HG02870 (cell line): Measurements from ENCODE around the gene NMRK1.

Source experiments
- ATAC-seq: cut with Tn5 transposase; IDR thresholded peaks from one replicate; pipeline ENCODE4 v1.9.1; 2021; ENCODE audit warnings: mild to moderate bottlenecking, moderate library complexity; ENCODE audit not compliant: unreplicated experiment

NMRK1 gene

GRCh38 chr9:75102177-75102790, 14.3 kb upstream of the NMRK1 start:
- ATAC-seq: no peak

GRCh38 chr9:75101004-75101588, 13.1 kb upstream of the NMRK1 start:
- ATAC-seq: no peak

DNA sequence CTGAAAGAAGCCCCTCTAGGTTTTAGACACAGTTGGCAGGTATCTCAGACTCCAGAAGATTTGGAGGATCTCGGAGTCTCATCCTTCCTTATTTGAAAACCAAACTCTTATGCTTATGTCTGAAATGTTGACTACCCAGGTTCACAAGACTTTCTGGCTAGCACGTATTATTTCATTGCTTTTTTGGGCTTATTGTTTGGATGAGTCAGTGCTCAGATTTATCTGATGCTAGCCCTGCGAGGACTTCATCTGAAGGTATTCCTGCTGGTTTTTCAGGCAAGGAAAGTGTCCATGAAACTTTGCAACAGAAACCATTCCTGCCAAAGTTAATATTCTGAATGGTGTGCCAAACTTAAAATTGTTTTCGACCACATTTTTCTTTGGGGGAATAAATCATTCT, 8.8 kb upstream of the NMRK1 start:
- ATAC-seq: no peak

DNA sequence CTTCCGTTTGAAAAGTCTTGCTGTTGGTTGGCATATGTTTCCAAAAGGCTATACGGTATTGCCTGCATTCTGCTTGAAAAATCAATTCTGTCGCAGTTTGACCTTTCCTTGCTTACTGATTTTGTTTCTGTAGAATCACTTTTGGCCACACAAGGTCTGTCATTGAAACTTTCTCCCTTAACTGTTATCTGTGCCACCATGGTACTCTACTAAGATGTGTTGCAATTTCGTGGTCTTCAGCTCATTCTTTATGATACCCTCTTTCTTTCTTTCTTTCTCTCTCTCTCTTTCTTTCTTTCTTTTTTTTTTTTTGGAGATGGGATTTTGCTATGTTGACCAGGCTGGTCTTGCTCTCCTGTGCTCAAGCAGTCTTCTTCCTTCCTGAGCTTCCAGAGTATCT, 4.8 kb upstream of the NMRK1 start:
- no peak for ATAC-seq

GRCh38 chr9:75090579-75090978, 2.6 kb upstream of the NMRK1 start:
- ATAC-seq: no peak

- no peak for ATAC-seq
Measured at GRCh38 chr9:75089373-75089766, 1.4 kb upstream of the NMRK1 start.

GRCh38 chr9:75088646-75089372, 854 bp upstream of the NMRK1 start:
- peak; percentile 33 for ATAC-seq

DNA sequence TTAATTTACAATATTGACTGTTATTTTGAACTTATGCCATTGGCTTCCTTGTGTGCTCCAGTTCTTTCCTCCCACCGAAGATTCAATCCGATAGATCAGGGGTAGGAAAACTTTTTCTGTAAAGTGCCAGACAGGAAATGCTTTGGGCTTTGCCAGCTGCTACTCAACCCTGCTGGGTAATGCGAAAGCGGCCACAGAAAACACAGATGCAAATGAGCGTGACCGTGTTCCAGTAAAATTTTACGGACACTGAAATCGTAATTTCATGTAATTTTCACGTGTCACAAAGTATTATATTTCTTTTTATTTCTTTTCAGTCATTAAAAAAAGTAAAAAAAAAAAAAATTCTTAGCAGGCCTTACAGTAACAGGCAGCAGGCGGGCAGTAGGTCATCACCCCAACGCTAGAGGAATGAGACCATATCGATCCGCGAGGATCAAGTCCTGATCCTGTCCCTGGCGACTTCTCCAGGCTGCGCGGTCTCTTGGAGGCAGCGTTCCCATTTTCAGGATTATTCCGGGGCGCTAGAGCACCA, 599 bp downstream of the NMRK1 start:
- ATAC-seq: peak; percentile 19

DNA sequence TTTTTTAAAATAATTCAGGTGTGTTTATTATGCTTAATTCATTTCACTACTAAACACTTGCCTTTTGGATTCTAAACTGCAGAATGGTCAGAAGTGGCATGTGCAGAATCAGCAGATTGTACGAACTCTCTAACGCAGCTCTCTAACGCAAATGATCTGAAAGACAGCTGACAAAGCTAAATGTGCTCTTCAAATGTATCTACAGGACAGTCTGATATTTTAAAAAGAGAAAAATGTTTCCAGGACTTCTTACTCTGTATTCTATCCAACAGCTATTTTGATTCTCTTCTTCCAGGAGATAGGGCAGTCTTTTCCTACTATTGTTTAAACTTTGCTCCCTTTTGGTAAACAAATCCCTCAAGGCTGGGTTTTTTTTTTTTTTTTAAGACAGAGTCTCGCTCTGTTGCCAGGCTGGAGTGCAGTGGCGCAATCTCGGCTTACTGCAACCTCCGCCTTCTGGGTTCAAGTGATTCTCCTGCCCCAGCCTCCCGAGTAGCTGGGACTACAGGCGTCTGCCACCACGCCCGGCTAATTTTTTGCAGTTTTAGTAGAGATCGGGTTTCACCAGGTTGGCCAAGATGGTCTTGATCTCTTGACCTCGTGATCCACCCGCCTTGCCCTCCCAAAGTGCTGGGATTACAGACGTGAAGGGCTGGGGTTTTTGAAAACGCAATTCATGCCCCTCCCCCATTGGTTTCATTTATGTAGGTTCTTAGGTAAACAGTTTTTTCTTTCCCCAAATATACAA, 1.2 kb downstream of the NMRK1 start:
- ATAC-seq: no peak

DNA sequence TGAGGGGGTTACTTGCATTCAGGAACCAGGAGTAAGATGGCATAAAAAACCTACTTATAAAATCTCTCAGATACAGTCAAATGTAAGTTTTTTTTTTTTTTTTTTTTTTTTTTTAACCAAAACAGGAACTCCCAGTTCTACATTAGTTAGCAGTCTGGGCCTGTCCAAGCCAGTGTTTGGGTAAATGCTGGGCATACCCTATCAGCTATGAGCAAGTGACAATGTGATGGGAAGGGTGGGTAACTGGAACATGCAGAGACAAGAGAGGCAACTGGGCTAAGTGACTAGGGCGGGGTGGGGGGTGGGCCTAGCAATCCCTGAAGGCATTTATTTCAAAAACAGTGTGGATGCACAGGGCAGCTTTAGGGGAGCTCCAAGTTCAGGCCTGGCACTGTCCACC, 2.3 kb downstream of the NMRK1 start:
- no peak for ATAC-seq

DNA sequence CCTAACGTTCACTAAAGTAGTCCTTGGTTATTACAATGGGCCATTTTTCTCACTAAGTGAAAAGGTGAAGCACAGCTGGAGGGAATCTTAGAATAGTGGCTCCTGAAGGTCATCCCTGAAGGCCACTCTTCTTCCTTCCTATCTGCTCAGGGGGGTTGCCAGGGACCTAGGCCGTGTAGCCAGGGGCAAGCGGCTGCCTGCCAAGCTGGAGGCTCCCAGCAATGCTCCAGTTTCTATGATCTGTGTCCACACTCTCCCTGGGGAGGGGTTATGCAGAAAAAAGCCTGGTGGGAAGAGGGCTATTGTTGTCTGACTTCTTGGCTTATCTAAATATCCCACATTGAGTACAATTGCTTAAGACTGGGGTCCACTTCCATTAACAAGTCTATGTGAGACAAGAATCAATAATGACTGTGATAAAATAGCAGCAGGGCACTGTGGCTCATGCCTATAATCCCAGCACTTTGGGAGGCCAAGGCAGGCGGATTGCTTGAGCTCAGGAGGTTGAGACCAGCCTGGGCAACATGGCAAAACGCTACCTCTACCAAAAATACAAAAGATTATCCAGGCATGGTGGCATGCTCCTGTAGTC, 3.8 kb downstream of the NMRK1 start:
- no peak for ATAC-seq

GRCh38 chr9:75083188-75083970, 4.6 kb downstream of the NMRK1 start:
- ATAC-seq: no peak

DNA sequence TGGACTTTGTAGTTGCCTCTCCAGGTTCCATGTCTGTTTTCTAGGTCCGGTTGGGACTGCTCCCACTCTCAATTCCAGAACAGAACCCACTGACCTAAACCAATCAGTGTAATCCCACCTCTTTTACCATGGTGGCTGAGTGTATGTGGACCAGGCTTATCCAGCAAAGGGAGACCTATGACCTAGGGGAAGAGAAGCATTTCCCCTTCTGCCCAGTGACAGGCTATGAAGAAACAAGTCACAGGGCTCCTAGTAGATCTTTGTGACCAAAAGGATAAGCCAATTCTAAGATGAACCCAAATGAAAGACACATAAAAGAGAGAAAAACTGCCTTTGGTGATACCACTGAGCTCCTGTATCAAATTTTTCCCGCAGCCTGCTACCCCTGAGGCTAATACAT, 6.3 kb downstream of the NMRK1 start:
- ATAC-seq: no peak

DNA sequence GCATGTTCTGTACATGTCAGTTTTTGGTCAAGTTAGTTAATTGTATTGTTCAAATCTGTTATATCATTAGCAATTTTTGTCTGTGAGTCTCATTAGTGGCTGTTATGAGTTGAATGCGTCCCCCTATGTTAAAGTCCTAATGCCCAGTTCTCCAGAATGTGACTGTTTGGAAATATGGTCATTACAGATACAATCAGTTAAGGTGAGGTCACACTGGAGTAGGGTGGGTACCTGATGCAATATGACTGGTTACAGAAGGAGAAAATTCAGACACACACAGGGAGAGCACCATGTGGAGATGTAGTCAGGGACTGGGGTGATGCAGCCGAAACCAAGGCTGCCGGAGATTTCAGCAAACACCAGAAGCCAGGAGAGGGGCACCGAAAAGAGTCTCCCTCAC, 15.1 kb downstream of the NMRK1 start:
- no peak for ATAC-seq

DNA sequence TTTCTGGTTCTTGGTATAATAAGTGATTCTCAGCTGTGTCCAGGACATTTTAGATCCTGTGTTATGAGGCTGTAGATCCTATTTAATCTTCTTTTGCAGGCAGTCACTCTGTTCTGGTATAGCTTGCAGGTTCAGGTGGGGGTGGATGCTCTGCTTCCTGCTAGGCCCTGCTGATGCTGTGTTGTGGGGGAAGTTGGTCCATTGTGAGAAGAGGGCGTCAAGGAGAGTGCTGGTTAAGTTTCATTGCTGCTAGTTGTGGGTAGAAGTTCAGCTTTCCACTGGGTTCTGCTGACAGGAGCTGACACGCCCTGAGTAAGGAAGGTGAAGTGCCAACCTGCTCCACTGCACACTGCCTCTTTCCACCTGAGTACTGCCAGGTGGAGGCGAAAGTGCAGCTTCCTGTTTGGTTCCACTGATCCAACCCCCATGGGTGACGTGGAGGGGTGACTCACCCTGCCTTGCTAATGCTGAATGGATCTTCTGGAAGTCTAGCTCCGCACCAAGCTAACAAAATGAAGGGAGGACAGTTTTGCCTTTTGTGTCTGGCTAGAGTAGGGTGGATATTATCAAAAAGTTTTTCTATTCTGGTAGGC, 16.3 kb downstream of the NMRK1 start:
- ATAC-seq: peak; percentile 82

GRCh38 chr9:75069171-75069570, 18.8 kb downstream of the NMRK1 start:
- no peak for ATAC-seq

DNA sequence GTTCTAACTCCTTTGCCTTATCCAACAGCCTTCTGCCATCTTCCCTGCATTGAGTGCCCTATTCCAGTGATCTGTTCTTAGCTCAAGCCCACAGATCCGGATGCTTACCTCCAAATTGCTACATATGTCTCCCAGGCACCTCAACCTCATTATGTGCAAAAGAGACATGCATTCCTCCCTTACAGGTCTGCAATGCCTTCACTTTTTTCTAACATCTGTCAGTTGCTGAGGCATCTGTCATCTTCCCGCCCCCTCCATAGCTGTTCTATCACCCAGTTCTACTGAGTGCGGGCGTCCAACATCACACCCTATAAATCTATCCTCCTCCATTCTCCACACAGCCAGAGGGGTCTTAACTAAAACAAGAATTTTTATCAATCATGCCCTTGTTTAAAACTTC, 20.1 kb downstream of the NMRK1 start:
- ATAC-seq: no peak

DNA sequence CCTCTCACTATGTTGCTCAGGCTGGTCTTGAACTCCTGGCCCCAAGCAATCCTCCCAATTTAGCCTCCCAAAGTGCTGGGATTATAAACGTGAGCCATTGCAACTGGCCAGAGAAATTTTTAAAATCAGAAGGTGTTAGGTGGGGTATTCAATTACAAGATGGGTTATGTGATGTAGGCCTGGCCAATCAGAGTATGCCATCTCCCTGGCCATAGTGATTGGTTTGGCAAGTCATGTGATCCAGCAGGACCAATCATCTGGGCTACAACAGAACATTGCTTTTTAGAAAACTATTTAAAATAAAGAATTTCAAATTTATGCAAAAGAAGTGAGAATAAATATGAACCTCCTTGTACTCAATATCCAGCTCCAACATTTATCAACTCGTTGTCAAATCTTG, 22.4 kb downstream of the NMRK1 start:
- no peak for ATAC-seq

GRCh38 chr9:75064307-75065025, 23.5 kb downstream of the NMRK1 start:
- no peak for ATAC-seq
